Transverse colon (tissue), 4 donors: ENCODE data around the gene KLF13.

Experiments
- EP300 ChIP-seq: sonication (generic); formaldehyde crosslinking; IDR thresholded peaks from one replicate; pipeline ENCODE4 v1.6.1; 2017; ENCODE audit warnings: antibody characterized with exemption, low read depth
- POLR2A ChIP-seq: fragments of 450-650 bp; IDR thresholded peaks from one replicate; pipeline ENCODE4 v1.6.1; 2016; ENCODE audit warnings: antibody characterized with exemption, mild to moderate bottlenecking, moderate library complexity
- POLR2AphosphoS5 ChIP-seq, 3 donors: sonication (generic); formaldehyde crosslinking; IDR thresholded peaks; one replicate each; pipeline ENCODE4 v1.6.1; 2016; ENCODE audit warnings: antibody characterized with exemption in 3 of 3
- TF ChIP-seq, protein P1 (sequence below), 5 experiments: fragments of 200-600 bp in 3 of 5; fragments of 450-650 bp in 2 of 5; sonication (generic) in 3 of 5; IDR thresholded peaks; 1 replicate in 2 of 5; 2 replicates in 3 of 5; pipeline ENCODE4 v1.5.1; 2016 to 2017; ENCODE audit warnings: antibody characterized with exemption in 5 of 5, inconsistent platforms in 3 of 5, mild to moderate bottlenecking in 2 of 5, moderate library complexity in 1 of 5

DNA sequence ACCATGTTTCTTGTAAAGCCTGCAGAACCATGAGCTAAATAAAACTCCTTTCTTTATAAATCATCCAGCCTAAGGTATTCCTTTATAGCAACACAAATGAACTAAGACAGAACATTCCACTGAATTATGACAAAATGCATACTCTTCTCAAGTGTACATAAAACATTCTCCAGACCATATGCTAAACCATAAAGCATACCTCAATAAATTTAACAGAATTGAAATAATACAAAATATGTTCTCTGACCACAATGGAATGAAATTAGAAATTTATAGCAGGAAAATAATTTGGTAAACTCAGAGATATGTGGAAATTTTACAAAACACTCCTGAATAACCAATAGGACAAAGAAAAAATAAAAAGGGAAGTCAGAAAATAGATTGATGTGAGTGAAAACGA is 88.6 kb downstream of the KLF13 start:
- TF ChIP-seq, protein P1, sequence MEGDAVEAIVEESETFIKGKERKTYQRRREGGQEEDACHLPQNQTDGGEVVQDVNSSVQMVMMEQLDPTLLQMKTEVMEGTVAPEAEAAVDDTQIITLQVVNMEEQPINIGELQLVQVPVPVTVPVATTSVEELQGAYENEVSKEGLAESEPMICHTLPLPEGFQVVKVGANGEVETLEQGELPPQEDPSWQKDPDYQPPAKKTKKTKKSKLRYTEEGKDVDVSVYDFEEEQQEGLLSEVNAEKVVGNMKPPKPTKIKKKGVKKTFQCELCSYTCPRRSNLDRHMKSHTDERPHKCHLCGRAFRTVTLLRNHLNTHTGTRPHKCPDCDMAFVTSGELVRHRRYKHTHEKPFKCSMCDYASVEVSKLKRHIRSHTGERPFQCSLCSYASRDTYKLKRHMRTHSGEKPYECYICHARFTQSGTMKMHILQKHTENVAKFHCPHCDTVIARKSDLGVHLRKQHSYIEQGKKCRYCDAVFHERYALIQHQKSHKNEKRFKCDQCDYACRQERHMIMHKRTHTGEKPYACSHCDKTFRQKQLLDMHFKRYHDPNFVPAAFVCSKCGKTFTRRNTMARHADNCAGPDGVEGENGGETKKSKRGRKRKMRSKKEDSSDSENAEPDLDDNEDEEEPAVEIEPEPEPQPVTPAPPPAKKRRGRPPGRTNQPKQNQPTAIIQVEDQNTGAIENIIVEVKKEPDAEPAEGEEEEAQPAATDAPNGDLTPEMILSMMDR (IDR thresholded peaks at IDR 0.05) = no peak
- TF ChIP-seq POLR2AphosphoS5 (IDR thresholded peaks at IDR 0.05) (no peak), EP300 (no peak), POLR2A (no peak)
